ENCODE data around the gene ANKRD29. TPM values are rescaled to one million over a fixed set of nuclear protein-coding genes. Genes with fewer than 3 reads are reported as not detected.
"Not testable (repeated sequence)": the region's sequence is repeated elsewhere in the genome, so short reads cannot be mapped to it uniquely, and the experiment has no call there.

ANKRD29 gene
- total RNA-seq, 1 experiment from 2014 or later = 3.9 TPM

- Histone ChIP-seq H3K27ac (no peak overlapping the region), H3K4me1 (no peaks in the 10 kb centered on the region), H3K9me3 (replicated peaks) (no peaks in the 10 kb centered on the region), H3K27me3 (no peaks in the 10 kb centered on the region), H3K4me3 (no peak overlapping the region), H3K36me3 (no peaks in the 10 kb centered on the region)
- DNase-seq = no peak
Observed at GRCh38 chr18:23619388-23619881, 43.3 kb downstream of the ANKRD29 start.

- Histone ChIP-seq H3K27ac (no peak overlapping the region), H3K4me3 (no peak overlapping the region), H3K36me3 (no peaks in the 10 kb centered on the region), H3K9me3 (replicated peaks) (no peaks in the 10 kb centered on the region), H3K27me3 (no peaks in the 10 kb centered on the region), H3K4me1 (no peaks in the 10 kb centered on the region)
- DNase-seq = no peak
Observed at GRCh38 chr18:23618862-23619387, 43.8 kb downstream of the ANKRD29 start.

- H3K4me3 ChIP-seq = no peak overlapping the region
- H3K9me3 ChIP-seq (replicated peaks) = no peaks in the 10 kb centered on the region
- no peaks in the 10 kb centered on the region for H3K4me1 ChIP-seq
- H3K27me3 ChIP-seq = no peaks in the 10 kb centered on the region
- H3K27ac ChIP-seq = no peak overlapping the region
- DNase-seq = no peak
- H3K36me3 ChIP-seq = no peaks in the 10 kb centered on the region
Observed at GRCh38 chr18:23617412-23618014, 45.2 kb downstream of the ANKRD29 start.

DNA sequence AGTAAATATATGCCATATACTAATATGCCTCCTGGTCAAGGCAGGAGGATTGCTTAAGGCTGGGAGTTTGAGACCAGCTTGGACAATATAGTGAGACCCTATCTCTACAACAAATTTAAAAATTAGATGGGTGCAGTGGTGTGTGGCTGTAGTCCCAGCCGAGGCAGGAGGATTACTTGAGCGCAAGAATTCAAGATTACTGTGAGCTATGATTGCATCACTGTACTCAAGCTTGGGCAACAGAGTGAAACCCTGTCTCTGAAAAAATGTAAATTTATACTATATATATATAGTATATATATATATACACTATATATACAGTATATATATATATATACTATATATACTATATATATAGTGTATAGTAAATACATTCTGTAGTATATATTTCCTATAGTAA lies 46.5 kb downstream of the ANKRD29 start:
- no peak for DNase-seq
- Histone ChIP-seq H3K9me3 (replicated peaks) (no peaks in the 10 kb centered on the region), H3K27me3 (no peaks in the 10 kb centered on the region), H3K36me3 (no peaks in the 10 kb centered on the region), H3K4me3 (no peak overlapping the region), H3K4me1 (no peaks in the 10 kb centered on the region), H3K27ac (no peak overlapping the region)

GRCh38 chr18:23614891-23615290 lies 47.8 kb downstream of the ANKRD29 start:
- Histone ChIP-seq H3K4me1 (no peaks in the 10 kb centered on the region), H3K4me3 (no peak overlapping the region), H3K27ac (no peak overlapping the region), H3K27me3 (no peaks in the 10 kb centered on the region), H3K9me3 (replicated peaks) (no peaks in the 10 kb centered on the region), H3K36me3 (no peaks in the 10 kb centered on the region)
- no peak for DNase-seq

DNA sequence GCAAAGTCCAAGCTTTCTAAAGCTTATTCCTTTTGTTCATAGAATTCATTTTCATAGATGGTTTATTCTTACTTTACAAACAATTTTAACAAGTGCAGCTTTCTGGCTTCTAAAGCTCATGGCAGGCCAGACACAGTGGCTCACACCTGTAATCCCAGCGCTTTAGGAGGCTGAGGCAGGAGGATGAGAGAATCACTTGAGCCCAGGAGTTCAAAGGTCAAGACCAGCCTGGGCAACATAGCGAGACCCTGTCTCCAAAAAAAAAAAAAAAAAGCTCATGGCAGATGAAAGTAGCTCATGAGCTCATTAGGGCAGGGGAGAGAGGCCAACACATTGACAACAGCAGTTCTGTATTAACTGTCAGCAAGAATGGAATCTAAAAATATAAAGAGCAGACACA lies 48.3 kb downstream of the ANKRD29 start:
- Histone ChIP-seq H3K27ac (no peak overlapping the region), H3K4me3 (no peak overlapping the region), H3K36me3 (no peaks in the 10 kb centered on the region), H3K4me1 (no peaks in the 10 kb centered on the region), H3K27me3 (no peaks in the 10 kb centered on the region), H3K9me3 (replicated peaks) (no peaks in the 10 kb centered on the region)
- no peak for DNase-seq

DNA sequence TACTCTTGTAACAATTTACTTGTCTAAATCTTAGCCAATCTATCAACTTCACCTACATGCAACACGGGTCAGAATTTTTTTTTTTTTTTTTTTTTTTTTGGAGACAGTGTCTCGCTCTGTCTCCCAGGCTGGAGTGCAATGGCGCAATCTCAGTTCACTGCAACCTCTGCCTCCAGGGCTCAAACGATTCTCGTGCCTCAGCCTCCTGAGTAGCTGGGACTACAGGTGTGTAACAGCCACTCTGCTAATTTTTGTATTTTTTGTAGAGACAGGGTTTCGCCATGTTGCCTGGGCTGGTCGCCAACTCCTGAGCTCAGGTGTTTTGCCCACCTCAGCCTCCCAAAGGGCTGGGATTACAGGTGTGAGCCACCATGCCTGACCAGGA lies 49.6 kb downstream of the ANKRD29 start:
- not testable (repeated sequence) for H3K9me3 ChIP-seq (replicated peaks); H3K27ac ChIP-seq; H3K27me3 ChIP-seq; H3K36me3 ChIP-seq; H3K4me3 ChIP-seq; H3K4me1 ChIP-seq; DNase-seq

DNA sequence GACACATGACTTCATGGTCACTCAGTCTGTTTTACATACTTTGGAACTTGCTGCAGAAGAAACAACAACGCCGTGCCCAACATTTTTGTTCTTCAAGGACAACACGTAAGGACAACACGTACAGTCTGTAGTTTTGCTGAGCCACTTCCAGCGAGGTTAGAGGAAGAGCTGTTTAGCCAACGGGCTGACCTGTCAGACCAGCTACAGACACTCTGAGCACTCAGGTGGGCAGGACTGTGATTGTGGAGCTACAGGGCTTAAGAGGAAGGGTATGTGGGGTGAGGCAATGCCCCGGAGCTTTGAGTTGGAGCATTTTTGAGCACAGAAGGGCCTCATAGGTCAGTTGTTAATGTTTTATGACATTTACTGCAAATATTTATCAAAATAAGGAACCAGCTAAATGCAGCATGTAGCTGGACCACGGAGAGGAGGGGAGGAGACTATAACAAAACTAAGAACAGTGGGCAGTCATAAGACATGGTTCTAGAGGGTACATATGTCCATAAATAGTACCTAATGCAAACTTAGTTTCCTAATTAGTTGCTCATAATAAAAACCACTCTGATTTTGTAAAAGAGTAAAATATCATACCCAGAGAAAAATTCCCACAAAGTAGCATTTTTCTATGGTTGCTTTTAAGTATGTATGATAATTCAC lies 50.1 kb downstream of the ANKRD29 start:
- H3K27ac ChIP-seq = no peak overlapping the region
- H3K4me3 ChIP-seq = no peak overlapping the region
- no peaks in the 10 kb centered on the region for H3K9me3 ChIP-seq (replicated peaks)
- H3K27me3 ChIP-seq = no peaks in the 10 kb centered on the region
- DNase-seq = no peak
- H3K36me3 ChIP-seq = no peaks in the 10 kb centered on the region
- no peaks in the 10 kb centered on the region for H3K4me1 ChIP-seq

DNA sequence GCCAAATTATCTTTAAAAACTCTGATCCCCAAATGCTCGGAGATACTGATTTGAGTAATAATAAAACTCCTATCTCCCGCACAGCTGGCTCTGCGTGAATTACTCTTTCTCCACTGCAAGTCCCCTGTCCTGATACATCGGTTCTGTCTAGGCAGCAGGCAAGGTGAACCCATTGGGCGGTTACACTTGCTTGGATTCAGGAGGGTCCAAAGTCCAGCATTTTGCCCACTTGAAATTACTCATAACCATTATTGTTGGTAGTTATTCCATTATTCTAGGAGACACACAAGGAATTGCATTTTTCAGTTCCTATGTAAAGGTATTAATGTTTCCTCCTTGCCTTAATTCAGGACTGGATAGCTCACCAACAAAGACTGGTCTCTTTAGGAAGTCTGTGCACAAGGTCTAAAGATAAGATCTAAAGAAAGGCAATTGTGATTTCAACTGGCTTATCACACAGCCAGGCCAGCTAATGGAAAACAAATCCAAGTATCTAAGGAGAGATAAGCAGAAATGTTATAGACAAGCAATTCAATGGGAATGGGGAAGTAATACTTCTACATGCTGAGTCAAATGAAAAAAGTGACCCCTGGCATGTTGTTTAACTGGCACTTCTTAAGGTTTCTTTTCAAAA lies 53.2 kb downstream of the ANKRD29 start:
- no peak overlapping the region for H3K27ac ChIP-seq
- no peaks in the 10 kb centered on the region for H3K9me3 ChIP-seq (replicated peaks)
- H3K36me3 ChIP-seq = no peaks in the 10 kb centered on the region
- no peak overlapping the region for H3K4me3 ChIP-seq
- no peaks in the 10 kb centered on the region for H3K4me1 ChIP-seq
- H3K27me3 ChIP-seq = no peaks in the 10 kb centered on the region
- DNase-seq = no peak

GRCh38 chr18:23608211-23608610 lies 54.5 kb downstream of the ANKRD29 start:
- Histone ChIP-seq H3K27me3 (no peaks in the 10 kb centered on the region), H3K4me3 (no peak overlapping the region), H3K36me3 (no peaks in the 10 kb centered on the region), H3K9me3 (replicated peaks) (no peaks in the 10 kb centered on the region), H3K4me1 (no peaks in the 10 kb centered on the region), H3K27ac (no peak overlapping the region)
- DNase-seq = no peak

- no peak for DNase-seq
- Histone ChIP-seq H3K27ac (no peak overlapping the region), H3K4me3 (no peak overlapping the region), H3K27me3 (no peaks in the 10 kb centered on the region), H3K4me1 (no peaks in the 10 kb centered on the region), H3K9me3 (replicated peaks) (no peaks in the 10 kb centered on the region), H3K36me3 (no peaks in the 10 kb centered on the region)
Observed at GRCh38 chr18:23605941-23606340, 56.8 kb downstream of the ANKRD29 start.

- no peak overlapping the region for H3K27ac ChIP-seq
- no peaks in the 10 kb centered on the region for H3K9me3 ChIP-seq (replicated peaks)
- no peak for DNase-seq
- H3K4me3 ChIP-seq = no peak overlapping the region
- no peaks in the 10 kb centered on the region for H3K27me3 ChIP-seq
- no peaks in the 10 kb centered on the region for H3K36me3 ChIP-seq
- no peaks in the 10 kb centered on the region for H3K4me1 ChIP-seq
Observed at GRCh38 chr18:23599809-23600208, 62.9 kb downstream of the ANKRD29 start.

GRCh38 chr18:23596183-23596582 lies 66.5 kb downstream of the ANKRD29 start:
- no peak overlapping the region for H3K27ac ChIP-seq
- H3K9me3 ChIP-seq (replicated peaks) = no peaks in the 10 kb centered on the region
- H3K36me3 ChIP-seq = no peaks in the 10 kb centered on the region
- H3K27me3 ChIP-seq = no peaks in the 10 kb centered on the region
- no peak overlapping the region for H3K4me3 ChIP-seq
- no peaks in the 10 kb centered on the region for H3K4me1 ChIP-seq
- no peak for DNase-seq

GRCh38 chr18:23595591-23595990 lies 67.1 kb downstream of the ANKRD29 start:
- H3K4me3 ChIP-seq = no peak overlapping the region
- no peaks in the 10 kb centered on the region for H3K9me3 ChIP-seq (replicated peaks)
- H3K27me3 ChIP-seq = no peaks in the 10 kb centered on the region
- H3K4me1 ChIP-seq = no peaks in the 10 kb centered on the region
- H3K36me3 ChIP-seq = no peaks in the 10 kb centered on the region
- DNase-seq = no peak
- H3K27ac ChIP-seq = no peak overlapping the region

DNA sequence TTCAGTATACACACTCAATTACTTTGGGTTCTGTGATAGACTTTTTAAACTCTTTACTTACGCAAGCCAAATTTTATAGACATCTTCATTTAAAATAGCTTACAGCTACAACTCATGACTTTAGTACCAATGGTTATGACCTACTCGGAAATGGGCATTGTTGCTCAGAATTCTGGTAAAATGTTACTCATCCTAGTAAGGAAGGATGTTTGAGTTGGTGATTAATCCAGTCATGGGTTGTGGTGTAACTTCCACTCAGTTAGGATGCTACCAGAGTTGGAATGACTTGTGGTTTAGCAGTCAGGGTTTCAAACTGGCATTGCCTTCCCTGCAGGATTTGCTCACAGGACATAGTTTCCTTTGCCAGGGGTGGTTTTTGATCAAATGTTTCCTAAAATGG lies 69.0 kb downstream of the ANKRD29 start:
- no peaks in the 10 kb centered on the region for H3K36me3 ChIP-seq
- no peak overlapping the region for H3K27ac ChIP-seq
- H3K9me3 ChIP-seq (replicated peaks) = no peaks in the 10 kb centered on the region
- H3K4me3 ChIP-seq = no peak overlapping the region
- no peaks in the 10 kb centered on the region for H3K27me3 ChIP-seq
- DNase-seq = no peak
- no peaks in the 10 kb centered on the region for H3K4me1 ChIP-seq
